ENCODE results near the gene MYO16.

The MYO16 gene

GRCh38 chr13:109175666-109176065 lies 546.3 kb downstream of the MYO16 start:
- in situ Hi-C loops (cut with MboI; ENCODE audit: low sequenced_read_pairs, unreplicated experiment): no loop called here
- DNase-seq (ENCODE audit: low spot score): no peak

DNA sequence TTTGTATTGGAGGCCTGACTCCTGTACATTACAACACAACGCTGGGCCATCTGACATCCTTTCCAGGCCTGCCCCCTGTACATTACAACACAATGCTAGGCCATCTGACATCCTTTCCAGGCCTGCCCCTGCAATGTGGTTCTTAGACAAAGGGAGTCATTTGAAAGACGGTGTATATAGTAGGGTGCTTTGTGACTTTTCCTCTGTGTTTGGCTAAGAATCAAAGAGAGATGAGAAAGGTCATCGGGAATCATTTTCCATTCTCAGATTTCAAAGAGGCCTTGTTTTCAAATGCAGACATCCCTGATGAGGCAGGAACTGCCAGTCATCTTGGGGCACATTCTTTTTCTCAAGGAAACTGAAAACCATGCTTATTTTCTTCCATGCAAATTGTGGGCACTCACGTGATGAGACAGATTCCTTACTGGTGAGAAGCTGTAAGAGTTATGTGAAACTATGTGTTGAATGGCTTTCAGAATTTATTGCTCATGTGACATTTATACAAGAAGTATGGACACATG lies 551.6 kb downstream of the MYO16 start:
- in situ Hi-C loops (cut with MboI; ENCODE audit: low sequenced_read_pairs, unreplicated experiment): no loop called here
- no peak for DNase-seq (ENCODE audit: low spot score)

More at GRCh38 chr13:109175666-109176065, 546.3 kb downstream of the MYO16 start:
- no peak for TF ChIP-seq CTCF (IDR thresholded peaks at IDR 0.05; ENCODE audit: borderline replicate concordance, control extremely low read depth, extremely low read depth, insufficient read depth, missing control alignments)

GRCh38 chr13:109182777-109183465 lies 553.5 kb downstream of the MYO16 start:
- TF ChIP-seq CTCF (IDR thresholded peaks at IDR 0.05; ENCODE audit: borderline replicate concordance, control extremely low read depth, extremely low read depth, insufficient read depth, missing control alignments): no peak
- DNase-seq (ENCODE audit: low spot score): no peak
- in situ Hi-C loops (cut with MboI; ENCODE audit: low sequenced_read_pairs, unreplicated experiment): no loop called here

More for the DNA sequence above, 551.6 kb downstream of the MYO16 start:
- no peak for TF ChIP-seq CTCF (IDR thresholded peaks at IDR 0.05; ENCODE audit: borderline replicate concordance, control extremely low read depth, extremely low read depth, insufficient read depth, missing control alignments)

- TF ChIP-seq CTCF (IDR thresholded peaks at IDR 0.05; ENCODE audit: borderline replicate concordance, control extremely low read depth, extremely low read depth, insufficient read depth, missing control alignments): no peak
- DNase-seq (ENCODE audit: low spot score): no peak
- in situ Hi-C loops (cut with MboI; ENCODE audit: low sequenced_read_pairs, unreplicated experiment): no loop called here
Measured at GRCh38 chr13:109191413-109191812, 562.0 kb downstream of the MYO16 start.

DNA sequence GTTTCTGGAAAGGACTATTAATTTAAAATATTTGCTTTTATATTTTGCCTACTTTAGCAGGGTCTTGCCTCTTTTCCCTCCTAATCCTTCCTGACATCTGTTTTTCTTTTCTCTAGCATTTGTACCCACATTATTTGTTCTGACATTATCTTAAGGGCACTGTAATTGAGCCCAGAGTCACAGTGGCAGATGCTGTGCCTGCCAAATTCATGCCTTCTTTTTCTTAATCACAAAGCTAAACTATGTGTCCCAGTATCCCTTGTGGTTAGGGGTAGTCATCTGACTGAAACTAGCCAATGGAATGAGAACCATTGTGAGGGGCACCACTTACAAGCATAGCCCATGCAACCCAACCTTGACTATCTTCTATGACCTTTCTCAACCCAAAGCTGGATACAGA lies 562.9 kb downstream of the MYO16 start:
- in situ Hi-C loops (cut with MboI; ENCODE audit: low sequenced_read_pairs, unreplicated experiment): no loop called here
- TF ChIP-seq CTCF (IDR thresholded peaks at IDR 0.05; ENCODE audit: borderline replicate concordance, control extremely low read depth, extremely low read depth, insufficient read depth, missing control alignments): no peak
- no peak for DNase-seq (ENCODE audit: low spot score)

DNA sequence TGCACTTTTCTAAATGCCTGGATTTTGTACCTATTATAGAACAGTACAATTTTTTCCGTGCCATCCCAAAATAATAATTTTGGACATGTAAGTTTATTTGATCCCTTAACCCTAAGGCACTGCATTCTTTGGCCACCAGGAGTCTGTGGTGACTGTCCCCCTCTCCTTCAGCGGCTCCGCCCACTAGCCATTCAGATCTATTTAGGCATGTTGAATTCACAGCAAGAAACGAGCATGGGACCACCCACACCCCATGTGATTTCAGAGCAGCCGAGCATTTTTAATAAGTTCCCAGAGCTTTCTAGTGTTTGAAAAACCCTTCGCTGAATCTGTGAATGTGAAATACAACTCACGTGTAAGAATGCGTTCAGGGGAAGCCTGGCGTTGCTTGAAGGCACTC lies 567.5 kb downstream of the MYO16 start:
- in situ Hi-C loops (cut with MboI; ENCODE audit: low sequenced_read_pairs, unreplicated experiment): no loop called here
- no peak for DNase-seq (ENCODE audit: low spot score)
- TF ChIP-seq CTCF (IDR thresholded peaks at IDR 0.05; ENCODE audit: borderline replicate concordance, control extremely low read depth, extremely low read depth, insufficient read depth, missing control alignments): no peak

Measured in GM13976 (cell line).